ENCODE measurements around the gene ZNF141. TPM values are rescaled to one million over a fixed set of nuclear protein-coding genes. Genes with fewer than 3 reads are reported as not detected.
A peak's percentile ranks its signal among the peaks of the same experiment; 100 is the strongest.

The ZNF141 gene
- total and polyA plus RNA-seq, 10 of the 15 experiments (the other 5 are each of a cell fraction or from before 2014, with no cell fraction given) = 3.9 to 25.2 (median 10.6) TPM

DNA sequence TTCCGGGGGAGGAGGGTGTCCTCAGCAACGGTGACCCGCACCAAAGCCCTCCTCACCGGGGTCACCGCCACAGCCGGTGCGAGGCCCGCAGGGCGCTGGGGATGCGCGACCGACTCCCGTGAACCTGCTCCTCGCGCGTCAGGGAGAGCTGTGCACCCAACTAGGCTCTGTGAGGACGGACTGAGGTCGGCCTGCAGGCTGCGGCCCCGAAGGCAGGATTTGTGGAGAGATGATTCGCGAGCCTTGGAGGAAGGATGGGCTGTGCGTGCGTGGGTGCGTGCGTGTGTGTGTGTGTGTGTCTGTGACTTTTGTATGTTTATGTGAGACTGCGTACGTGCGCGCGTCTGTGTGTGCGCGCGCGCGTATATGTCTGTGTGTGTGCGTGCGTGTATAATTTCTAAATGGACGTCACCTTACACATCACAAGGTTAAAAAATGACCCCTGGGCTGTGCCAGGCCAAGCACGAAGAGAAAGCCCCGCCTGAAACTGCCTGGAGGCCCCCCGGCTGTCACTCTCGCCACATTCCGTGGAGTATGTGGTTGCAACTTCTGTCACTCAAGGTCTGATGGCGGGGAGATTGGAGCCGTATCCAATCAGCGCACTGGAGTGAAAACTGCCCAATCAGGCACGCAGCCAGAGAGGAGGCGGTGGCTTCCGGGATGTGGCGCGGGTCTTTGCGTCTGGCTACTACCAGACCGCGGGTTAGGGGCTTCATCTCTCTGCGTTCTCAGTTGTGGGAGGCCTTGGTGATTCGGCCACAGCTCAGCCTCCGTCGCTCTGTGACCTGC lies at the start of gene ZNF141 (continued):
- no peak for TF ChIP-seq PRDM15 (CRISPR knock-in tag; IDR thresholded peaks at IDR 0.05)
- peak; percentile 56 to 71; a peak in 3 of 4 replicates for TF ChIP-seq EP300 (IDR thresholded peaks at IDR 0.05; ENCODE audit: borderline replicate concordance in 1 of 2, control insufficient read depth in 1 of 2, low read depth in 2 of 2, low read length in 2 of 2)
- TF ChIP-seq CHD2 (IDR thresholded peaks at IDR 0.05; ENCODE audit: borderline replicate concordance, low read depth, low read length) = peak; percentile 96
- peak; percentile 63; the same call in 1 of the 2 replicates for TF ChIP-seq MTA2 (IDR thresholded peaks at IDR 0.05; ENCODE audit: low read depth)
- no peak for TF ChIP-seq BCL11A (IDR thresholded peaks at IDR 0.05; ENCODE audit: low read depth, low read length)
- TF ChIP-seq, protein P1, sequence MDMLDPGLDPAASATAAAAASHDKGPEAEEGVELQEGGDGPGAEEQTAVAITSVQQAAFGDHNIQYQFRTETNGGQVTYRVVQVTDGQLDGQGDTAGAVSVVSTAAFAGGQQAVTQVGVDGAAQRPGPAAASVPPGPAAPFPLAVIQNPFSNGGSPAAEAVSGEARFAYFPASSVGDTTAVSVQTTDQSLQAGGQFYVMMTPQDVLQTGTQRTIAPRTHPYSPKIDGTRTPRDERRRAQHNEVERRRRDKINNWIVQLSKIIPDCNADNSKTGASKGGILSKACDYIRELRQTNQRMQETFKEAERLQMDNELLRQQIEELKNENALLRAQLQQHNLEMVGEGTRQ (IDR thresholded peaks at IDR 0.05; ENCODE audit: borderline replicate concordance, low read depth, low read length) = no peak
- TF ChIP-seq POU2F2 (IDR thresholded peaks at IDR 0.05; ENCODE audit: borderline replicate concordance, low read depth, low read length) = peak; percentile 48; the same call in 2 of the 3 replicates
- no peak; the same call in 1 of the 2 replicates for TF ChIP-seq SMAD5 (IDR thresholded peaks at IDR 0.05; ENCODE audit: low read depth)
- TF ChIP-seq SIN3A (IDR thresholded peaks at IDR 0.05; ENCODE audit: low read depth, low read length) = peak; percentile 55
- 0 out of 2 replicates have a peak, but pooled peaks have one; percentile 23 for TF ChIP-seq TCF12 (IDR thresholded peaks at IDR 0.05; ENCODE audit: low read depth, low read length)
- no peak for TF ChIP-seq EED (IDR thresholded peaks at IDR 0.05; ENCODE audit: low read depth)
- TF ChIP-seq SP1 (IDR thresholded peaks at IDR 0.05; ENCODE audit: low read depth, low read length) = peak; percentile 99
- TF ChIP-seq GATAD2B (conservative IDR thresholded peaks at IDR 0.05; ENCODE audit: low read depth) = peak; percentile 66
- TF ChIP-seq, protein P2, sequence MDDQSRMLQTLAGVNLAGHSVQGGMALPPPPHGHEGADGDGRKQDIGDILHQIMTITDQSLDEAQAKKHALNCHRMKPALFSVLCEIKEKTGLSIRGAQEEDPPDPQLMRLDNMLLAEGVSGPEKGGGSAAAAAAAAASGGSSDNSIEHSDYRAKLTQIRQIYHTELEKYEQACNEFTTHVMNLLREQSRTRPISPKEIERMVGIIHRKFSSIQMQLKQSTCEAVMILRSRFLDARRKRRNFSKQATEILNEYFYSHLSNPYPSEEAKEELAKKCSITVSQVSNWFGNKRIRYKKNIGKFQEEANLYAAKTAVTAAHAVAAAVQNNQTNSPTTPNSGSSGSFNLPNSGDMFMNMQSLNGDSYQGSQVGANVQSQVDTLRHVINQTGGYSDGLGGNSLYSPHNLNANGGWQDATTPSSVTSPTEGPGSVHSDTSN (IDR thresholded peaks at IDR 0.05; ENCODE audit: insufficient replicate concordance, low read depth, low read length) = peak; percentile 100
- TF ChIP-seq PAX8 (IDR thresholded peaks at IDR 0.05) = no peak
- peak; percentile 96 for TF ChIP-seq NR2F1 (conservative IDR thresholded peaks at IDR 0.05)
- TF ChIP-seq CTCF (IDR thresholded peaks at IDR 0.05 in 2 of 3, conservative IDR thresholded peaks at IDR 0.05 in 1 of 3; ENCODE audit: control insufficient read depth in 2 of 3, extremely low read depth in 1 of 3, insufficient read depth in 1 of 3, low read depth in 3 of 3, low read length in 3 of 3) = no peak
- TF ChIP-seq CHD1 (IDR thresholded peaks at IDR 0.05; ENCODE audit: low read depth, low read length) = 0 out of 2 replicates have a peak, but pooled peaks have one; percentile 72
- peak; percentile 47 to 58 for TF ChIP-seq BHLHE40 (IDR thresholded peaks at IDR 0.05; ENCODE audit: borderline replicate concordance in 1 of 2, low read depth in 2 of 2, low read length in 1 of 2)
- TF ChIP-seq CREM (IDR thresholded peaks at IDR 0.05; ENCODE audit: low read depth) = peak; percentile 59; the same call in 1 of the 2 replicates
